Epidermal melanocyte (primary cell): ENCODE measurements around the gene GPR52.

Source experiments
- DNase-seq: peaks from one replicate; pipeline ENCODE4 v3.0.0; 2011; ENCODE audit warnings: low spot score; ENCODE audit not compliant: insufficient read length

The GPR52 gene

GRCh38 chr1:174466607-174467006, 18.8 kb downstream of the GPR52 start:
- no peak for DNase-seq

DNA sequence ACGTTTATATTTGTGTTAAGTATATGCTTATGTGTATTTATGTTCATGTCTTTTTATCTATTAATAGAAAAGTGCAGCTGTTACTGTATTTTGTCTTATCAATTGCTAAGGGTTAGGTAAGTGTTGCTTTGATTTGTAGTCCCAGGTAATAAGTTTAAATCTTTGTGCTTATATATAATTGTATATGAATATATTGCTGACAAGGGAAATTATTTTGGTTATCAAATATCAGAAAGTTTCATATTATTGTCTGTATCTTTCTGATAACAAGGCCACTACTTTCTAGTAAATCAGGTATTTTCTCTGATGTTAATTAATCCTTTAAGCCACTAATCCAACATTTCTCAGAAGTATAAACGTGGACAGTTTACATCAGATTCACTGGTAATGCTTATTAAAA, 21.3 kb downstream of the GPR52 start:
- no peak for DNase-seq

DNA sequence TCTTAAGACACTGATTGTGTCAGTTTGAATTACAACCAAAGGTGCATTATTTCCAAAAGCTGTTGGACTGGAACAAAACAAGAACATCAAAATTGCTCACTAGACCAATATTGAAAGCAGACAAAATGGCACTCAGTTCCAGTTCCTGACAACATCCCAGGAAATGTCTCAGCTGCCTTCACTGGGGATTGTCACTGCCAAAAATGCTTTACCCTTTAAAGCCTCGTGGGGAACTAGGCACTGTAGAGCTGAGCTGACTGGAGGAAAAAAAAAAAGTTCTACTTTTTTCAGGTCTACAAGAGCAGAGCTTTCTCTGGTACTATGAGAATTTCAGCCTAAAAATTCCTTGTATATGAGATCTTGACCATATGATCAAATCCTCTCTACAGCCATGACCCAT, 21.9 kb downstream of the GPR52 start:
- DNase-seq = no peak

DNA sequence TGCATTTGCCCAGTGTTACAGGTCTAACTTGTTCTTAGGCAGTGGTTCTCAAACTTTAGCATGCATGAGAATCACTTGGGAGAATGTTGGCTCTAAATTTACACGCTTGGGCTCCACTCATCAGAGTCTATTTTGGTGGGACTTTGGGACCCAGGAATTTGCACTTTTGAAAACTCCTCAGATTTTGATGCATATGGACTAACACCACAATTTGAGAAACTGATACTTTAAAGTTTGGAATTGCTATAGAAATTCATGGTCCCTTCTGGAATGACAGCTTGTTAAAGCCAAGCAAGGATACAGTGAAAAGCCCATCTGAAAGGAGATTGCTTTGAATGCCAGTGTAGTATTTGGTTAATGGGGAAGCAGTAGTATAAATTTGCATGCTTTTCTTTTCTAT, 31.5 kb downstream of the GPR52 start:
- DNase-seq = no peak

DNA sequence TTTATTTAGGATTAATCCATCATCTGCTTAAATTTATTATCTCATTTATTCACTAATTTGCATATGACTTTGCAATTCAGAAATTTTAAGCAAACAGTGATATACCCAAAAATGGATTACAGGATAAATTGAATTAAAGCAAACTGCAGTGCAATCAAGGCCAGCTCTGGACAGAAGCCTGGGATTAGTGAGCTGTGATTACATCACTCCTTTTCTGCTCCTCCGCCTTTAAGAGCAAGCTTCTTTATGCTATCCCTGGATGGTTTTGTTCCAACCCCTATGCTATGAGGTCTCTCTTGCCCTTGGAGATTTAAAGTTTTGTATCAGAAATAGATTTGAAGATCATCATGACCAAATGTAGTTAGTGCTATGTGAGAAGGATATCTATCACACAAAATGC, 32.6 kb downstream of the GPR52 start:
- DNase-seq = no peak

- no peak for DNase-seq
These were observed 43.8 kb downstream of the GPR52 start for GRCh38 chr1:174491606-174492005.

DNA sequence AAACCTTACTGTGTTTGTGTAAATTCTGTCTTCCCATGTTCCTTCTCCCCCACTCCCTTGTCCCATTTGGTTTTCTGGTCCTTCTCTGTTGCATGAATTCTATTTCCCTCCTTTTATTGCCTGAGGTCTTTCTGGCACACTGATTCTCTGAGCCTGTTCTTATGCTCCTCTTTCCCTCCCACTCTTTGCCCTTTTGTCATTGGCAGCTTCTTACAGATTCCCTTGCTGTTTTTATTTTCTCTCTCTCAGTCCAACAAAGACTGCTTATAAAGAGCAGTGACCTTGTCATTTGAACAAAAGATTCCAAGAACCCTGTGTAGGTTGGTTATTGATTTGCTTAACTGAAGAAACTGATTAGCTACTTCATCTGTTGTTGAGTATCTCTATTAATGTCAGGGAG, 49.7 kb downstream of the GPR52 start:
- DNase-seq = peak; percentile 44
